PC-3 (cell line): ENCODE measurements around the gene CAB39L.

ENCODE experiments used
- EZH2 ChIP-seq: fragments of 300-600 bp; sonication (generic); IDR thresholded peaks from one replicate; pipeline ENCODE4 v1.6.1; 2017; ENCODE audit warnings: antibody characterized with exemption, mild to moderate bottlenecking, low read length; ENCODE audit not compliant: unreplicated experiment
- EZH2phosphoT487 ChIP-seq: fragments of 300-600 bp; sonication (generic); IDR thresholded peaks from 2 replicates; pipeline ENCODE4 v1.6.1; 2018; ENCODE audit warnings: mild to moderate bottlenecking, antibody characterized with exemption, low read length, borderline replicate concordance
- TF ChIP-seq, protein P1 (sequence below): fragments of 300-600 bp; sonication (generic); conservative IDR thresholded peaks from 2 replicates; pipeline ENCODE4 v1.5.1; 2017; ENCODE audit warnings: antibody characterized with exemption, low read depth, mild to moderate bottlenecking, low read length

DNA sequence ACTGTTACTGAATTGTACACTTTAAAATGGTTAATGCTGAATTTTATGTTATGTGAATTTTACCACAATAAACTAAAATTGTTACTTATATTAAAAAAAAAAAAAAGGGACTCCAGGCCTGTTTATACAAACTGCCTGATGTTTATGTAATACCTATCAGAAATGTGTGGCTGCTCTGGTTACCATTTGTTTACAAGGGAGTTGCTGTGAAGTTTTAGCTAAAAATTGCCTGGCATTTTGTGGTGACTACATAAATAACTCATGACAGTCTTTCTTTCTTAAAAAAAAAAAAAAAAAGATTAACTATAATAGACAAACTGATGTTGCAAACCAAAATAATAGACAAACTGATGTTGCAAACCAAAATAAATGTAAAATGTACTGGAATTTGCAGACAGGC, 124.3 kb downstream of the CAB39L start:
- TF ChIP-seq EZH2 (no peak), EZH2phosphoT487 (no peak)
- TF ChIP-seq, protein P1, sequence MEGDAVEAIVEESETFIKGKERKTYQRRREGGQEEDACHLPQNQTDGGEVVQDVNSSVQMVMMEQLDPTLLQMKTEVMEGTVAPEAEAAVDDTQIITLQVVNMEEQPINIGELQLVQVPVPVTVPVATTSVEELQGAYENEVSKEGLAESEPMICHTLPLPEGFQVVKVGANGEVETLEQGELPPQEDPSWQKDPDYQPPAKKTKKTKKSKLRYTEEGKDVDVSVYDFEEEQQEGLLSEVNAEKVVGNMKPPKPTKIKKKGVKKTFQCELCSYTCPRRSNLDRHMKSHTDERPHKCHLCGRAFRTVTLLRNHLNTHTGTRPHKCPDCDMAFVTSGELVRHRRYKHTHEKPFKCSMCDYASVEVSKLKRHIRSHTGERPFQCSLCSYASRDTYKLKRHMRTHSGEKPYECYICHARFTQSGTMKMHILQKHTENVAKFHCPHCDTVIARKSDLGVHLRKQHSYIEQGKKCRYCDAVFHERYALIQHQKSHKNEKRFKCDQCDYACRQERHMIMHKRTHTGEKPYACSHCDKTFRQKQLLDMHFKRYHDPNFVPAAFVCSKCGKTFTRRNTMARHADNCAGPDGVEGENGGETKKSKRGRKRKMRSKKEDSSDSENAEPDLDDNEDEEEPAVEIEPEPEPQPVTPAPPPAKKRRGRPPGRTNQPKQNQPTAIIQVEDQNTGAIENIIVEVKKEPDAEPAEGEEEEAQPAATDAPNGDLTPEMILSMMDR = no peak
